DND-41 (cell line): ENCODE data around the gene AHCY.

ENCODE experiments used
- ATAC-seq: fragments of 200-7000 bp; cut with Tn5 transposase; 3 replicates; pipeline ENCODE4 v1.9.1; 2021; ENCODE audit warnings: low read depth; ENCODE audit not compliant: insufficient read depth
- DNase-seq: peaks from one replicate; pipeline ENCODE4 v3.0.0-alpha.2; 2020
- H2AFZ ChIP-seq: 2 replicates; pipeline ENCODE4 v1.6.0; 2012; ENCODE audit warnings: low read depth, low read length
- H3K27ac ChIP-seq: 2 replicates; pipeline ENCODE4 v1.5.1; 2012; ENCODE audit warnings: low read length, inconsistent platforms
- H3K27me3 ChIP-seq: fragments of 200-600 bp; sonication (generic); 2 replicates; pipeline ENCODE4 v1.6.0; 2012; ENCODE audit warnings: low read length, mild to moderate bottlenecking, inconsistent platforms; ENCODE audit not compliant: insufficient read depth, poor library complexity
- H3K36me3 ChIP-seq: 2 replicates; pipeline ENCODE4 v1.5.1; 2012; ENCODE audit warnings: low read length, inconsistent platforms; ENCODE audit not compliant: insufficient read depth
- H3K4me1 ChIP-seq: 2 replicates; pipeline ENCODE4 v1.5.1; 2012; ENCODE audit warnings: mild to moderate bottlenecking, low read length; ENCODE audit not compliant: insufficient read depth
- H3K4me2 ChIP-seq: 2 replicates; pipeline ENCODE4 v1.6.0; 2012; ENCODE audit warnings: mild to moderate bottlenecking, moderate library complexity, low read length, inconsistent platforms; ENCODE audit not compliant: insufficient read depth
- H3K4me3 ChIP-seq, 2 experiments: fragments of 200-600 bp in 1 of 2; shearing (Covaris generic) in 1 of 2; 2 replicates each; pipeline ENCODE4 v1.5.1; 2012 to 2016; ENCODE audit warnings: inconsistent platforms in 2 of 2, low read length in 2 of 2, mild to moderate bottlenecking in 2 of 2, low read depth in 1 of 2, moderate library complexity in 1 of 2
- H3K79me2 ChIP-seq: 2 replicates; pipeline ENCODE4 v1.6.0; 2012; ENCODE audit warnings: low read length, inconsistent platforms; ENCODE audit not compliant: insufficient read depth
- H3K9ac ChIP-seq: 2 replicates; pipeline ENCODE4 v1.6.0; 2012; ENCODE audit warnings: low read depth, mild to moderate bottlenecking, inconsistent platforms, low read length, moderate library complexity
- H3K9me3 ChIP-seq: 2 replicates; pipeline ENCODE4 v1.5.1; 2012; ENCODE audit warnings: low read length, moderate library complexity, mild to moderate bottlenecking, inconsistent platforms; ENCODE audit not compliant: insufficient read depth, severe bottlenecking
- H4K20me1 ChIP-seq: 2 replicates; pipeline ENCODE4 v1.6.0; 2012; ENCODE audit warnings: low read length; ENCODE audit not compliant: insufficient read depth
- EZH2 ChIP-seq: IDR thresholded peaks from 3 replicates; pipeline ENCODE4 v1.6.1; 2012; ENCODE audit warnings: borderline replicate concordance, low read depth, mild to moderate bottlenecking, moderate library complexity, low read length, inconsistent platforms; ENCODE audit not compliant: severe bottlenecking
- TF ChIP-seq, protein P1 (sequence below): IDR thresholded peaks from 2 replicates; pipeline ENCODE4 v1.5.1; 2012; ENCODE audit warnings: borderline replicate concordance, low read length, moderate library complexity, mild to moderate bottlenecking; ENCODE audit not compliant: poor library complexity, severe bottlenecking; ENCODE audit errors: extremely low read depth

Gene AHCY

DNA sequence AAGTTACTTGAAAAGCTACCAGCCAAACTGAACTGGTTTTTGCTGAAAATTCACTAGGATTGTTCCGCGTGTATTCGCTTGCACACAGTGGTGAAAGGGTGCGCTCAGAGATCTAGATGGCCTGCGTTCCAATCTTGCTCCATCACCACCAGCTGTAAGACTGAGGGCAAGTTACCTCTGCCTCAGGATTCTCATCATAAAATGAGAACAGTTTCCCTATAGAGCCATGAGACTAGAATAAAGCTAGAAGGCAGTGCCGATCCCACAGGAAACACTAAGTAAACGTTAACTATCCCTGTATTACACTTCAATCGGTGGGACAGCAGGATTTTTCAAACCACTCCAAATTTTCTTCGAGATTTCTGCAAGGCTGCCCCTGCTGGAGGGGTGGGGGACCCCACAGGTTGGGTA lies 838 bp downstream of the AHCY start:
- H2AFZ ChIP-seq: peak overlapping the region; percentile 94
- DNase-seq: no peak

DNA sequence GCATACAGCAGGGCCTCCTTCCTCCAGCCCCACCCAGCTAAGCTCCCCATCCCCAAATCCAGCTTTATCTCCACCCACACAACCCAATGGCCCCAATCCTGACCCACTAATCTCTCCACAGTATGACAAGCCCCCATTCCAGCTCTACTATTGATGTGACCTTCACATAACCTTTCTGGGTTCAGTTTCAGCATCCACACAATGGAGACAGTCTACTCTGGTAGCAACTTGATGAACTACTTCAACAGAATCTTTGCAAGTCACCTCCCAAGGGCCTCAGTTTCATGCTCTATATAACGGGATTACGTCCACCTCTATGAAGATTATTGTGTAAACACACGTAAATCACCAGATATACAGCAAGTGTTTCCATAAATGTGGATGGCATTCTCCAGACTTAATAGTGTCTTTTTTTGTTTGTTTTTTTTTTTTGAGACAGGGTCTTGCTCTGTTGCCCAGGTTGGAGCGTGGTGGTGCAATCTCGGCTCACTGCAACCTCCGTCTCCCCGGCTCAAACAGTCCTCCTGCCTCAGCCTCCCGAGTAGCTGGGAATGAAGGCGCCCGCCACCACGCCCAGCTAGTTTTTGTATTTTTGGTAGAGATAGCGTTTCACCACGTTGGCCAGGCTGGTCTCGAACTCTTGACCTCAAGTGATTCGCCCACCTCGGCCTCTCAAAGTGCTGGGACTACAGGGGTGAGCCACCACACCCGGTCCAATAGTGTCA lies 1.4 kb downstream of the AHCY start:
- DNase-seq: no peak
- peak overlapping the region; percentile 73 for H3K4me2 ChIP-seq
- peak overlapping the region; percentile 89 for H3K27ac ChIP-seq
- H3K4me3 ChIP-seq: peak overlapping the region; percentile 84 to 94; a peak in 3 of 4 replicates
- no peak overlapping the region for H2AFZ ChIP-seq
- H3K79me2 ChIP-seq: peaks cover 55% of the 10 kb centered on the region
- no peak for ATAC-seq
- peak overlapping the region; percentile 90 for H3K9ac ChIP-seq
- H3K36me3 ChIP-seq: peaks cover 24% of the 10 kb centered on the region; the same call in 1 of the 2 replicates
- H4K20me1 ChIP-seq: peaks cover 23% of the 10 kb centered on the region; the same call in 1 of the 2 replicates
- peaks cover 29% of the 10 kb centered on the region for H3K4me1 ChIP-seq
- H3K27me3 ChIP-seq: no peaks in the 10 kb centered on the region
- no peaks in the 10 kb centered on the region for H3K9me3 ChIP-seq
- no peak for TF ChIP-seq EZH2
- TF ChIP-seq, protein P1, sequence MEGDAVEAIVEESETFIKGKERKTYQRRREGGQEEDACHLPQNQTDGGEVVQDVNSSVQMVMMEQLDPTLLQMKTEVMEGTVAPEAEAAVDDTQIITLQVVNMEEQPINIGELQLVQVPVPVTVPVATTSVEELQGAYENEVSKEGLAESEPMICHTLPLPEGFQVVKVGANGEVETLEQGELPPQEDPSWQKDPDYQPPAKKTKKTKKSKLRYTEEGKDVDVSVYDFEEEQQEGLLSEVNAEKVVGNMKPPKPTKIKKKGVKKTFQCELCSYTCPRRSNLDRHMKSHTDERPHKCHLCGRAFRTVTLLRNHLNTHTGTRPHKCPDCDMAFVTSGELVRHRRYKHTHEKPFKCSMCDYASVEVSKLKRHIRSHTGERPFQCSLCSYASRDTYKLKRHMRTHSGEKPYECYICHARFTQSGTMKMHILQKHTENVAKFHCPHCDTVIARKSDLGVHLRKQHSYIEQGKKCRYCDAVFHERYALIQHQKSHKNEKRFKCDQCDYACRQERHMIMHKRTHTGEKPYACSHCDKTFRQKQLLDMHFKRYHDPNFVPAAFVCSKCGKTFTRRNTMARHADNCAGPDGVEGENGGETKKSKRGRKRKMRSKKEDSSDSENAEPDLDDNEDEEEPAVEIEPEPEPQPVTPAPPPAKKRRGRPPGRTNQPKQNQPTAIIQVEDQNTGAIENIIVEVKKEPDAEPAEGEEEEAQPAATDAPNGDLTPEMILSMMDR: no peak

More for the DNA sequence above, 838 bp downstream of the AHCY start:
- H4K20me1 ChIP-seq: peaks cover 20% of the 10 kb centered on the region; the same call in 1 of the 2 replicates
- TF ChIP-seq, protein P1: peak; percentile 50
- no peak for TF ChIP-seq EZH2
- peak overlapping the region; percentile 73 for H3K4me2 ChIP-seq
- H3K79me2 ChIP-seq: peaks cover 49% of the 10 kb centered on the region
- peak overlapping the region; percentile 84 to 94 for H3K4me3 ChIP-seq
- no peaks in the 10 kb centered on the region for H3K9me3 ChIP-seq
- H3K36me3 ChIP-seq: peaks cover 24% of the 10 kb centered on the region; the same call in 1 of the 2 replicates
- no peaks in the 10 kb centered on the region for H3K27me3 ChIP-seq
- peak overlapping the region; percentile 89 for H3K27ac ChIP-seq
- H3K4me1 ChIP-seq: peaks cover 29% of the 10 kb centered on the region
- H3K9ac ChIP-seq: peak overlapping the region; percentile 90
- ATAC-seq: no peak

DNA sequence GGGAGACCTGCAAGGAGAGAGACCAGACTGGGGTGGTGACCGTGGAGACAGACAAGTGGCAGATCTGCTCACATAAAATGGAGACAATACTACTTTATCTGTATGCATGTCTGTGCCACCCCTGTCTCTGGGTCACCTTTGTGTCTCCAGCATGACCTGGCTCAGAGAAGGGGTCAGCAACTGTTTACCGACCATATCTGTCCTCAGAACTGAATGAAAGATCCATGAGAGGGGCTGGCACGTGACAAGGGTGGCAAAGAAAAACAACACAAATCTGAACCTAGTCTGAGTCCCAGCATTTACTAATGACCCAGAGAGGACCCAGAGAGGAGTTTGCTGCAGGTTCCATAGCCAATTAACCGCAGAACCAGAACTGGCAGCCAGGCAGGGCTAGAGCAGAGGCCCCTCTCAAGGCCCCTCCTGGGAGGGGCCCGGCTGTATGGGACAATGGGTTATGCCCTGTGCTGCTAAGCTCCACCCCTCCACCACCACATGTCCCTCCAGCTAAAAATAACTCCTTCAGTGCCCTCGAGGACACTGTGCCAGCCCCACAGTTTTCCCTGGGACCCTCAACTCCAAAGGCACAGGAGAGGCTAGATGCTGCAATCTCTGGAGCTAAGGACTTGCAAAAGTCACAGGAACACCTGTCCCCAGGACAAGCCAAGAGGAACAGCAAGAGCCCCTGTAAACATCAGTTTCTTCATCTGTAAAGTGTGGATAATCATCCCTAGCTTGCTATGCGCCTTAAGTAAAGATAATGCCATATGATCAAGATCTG lies 2.2 kb downstream of the AHCY start:
- Histone ChIP-seq H3K27ac (peak overlapping the region; percentile 89), H3K79me2 (peaks cover 63% of the 10 kb centered on the region), H3K4me1 (peaks cover 29% of the 10 kb centered on the region), H3K9ac (peak overlapping the region; percentile 90), H3K9me3 (no peaks in the 10 kb centered on the region), H3K4me2 (peak overlapping the region; percentile 73), H3K4me3 (peak overlapping the region in 1 of 2 experiments; percentile 84; a peak in 2 of 4 replicates), H3K27me3 (no peaks in the 10 kb centered on the region), H3K36me3 (peaks cover 24% of the 10 kb centered on the region; the same call in 1 of the 2 replicates), H2AFZ (no peak overlapping the region), H4K20me1 (peaks cover 29% of the 10 kb centered on the region; the same call in 1 of the 2 replicates)
- ATAC-seq (no peak), DNase-seq (no peak)
- no peak for TF ChIP-seq EZH2
- TF ChIP-seq, protein P1: no peak
